ENCODE results near the gene AMOTL1. TPM values are rescaled to one million over a fixed set of nuclear protein-coding genes. Genes with fewer than 3 reads are reported as not detected.
A peak's percentile ranks its signal among the peaks of the same experiment; 100 is the strongest.

The AMOTL1 gene
- total RNA-seq, 1 donor from 2014 or later: 35.9 TPM

DNA sequence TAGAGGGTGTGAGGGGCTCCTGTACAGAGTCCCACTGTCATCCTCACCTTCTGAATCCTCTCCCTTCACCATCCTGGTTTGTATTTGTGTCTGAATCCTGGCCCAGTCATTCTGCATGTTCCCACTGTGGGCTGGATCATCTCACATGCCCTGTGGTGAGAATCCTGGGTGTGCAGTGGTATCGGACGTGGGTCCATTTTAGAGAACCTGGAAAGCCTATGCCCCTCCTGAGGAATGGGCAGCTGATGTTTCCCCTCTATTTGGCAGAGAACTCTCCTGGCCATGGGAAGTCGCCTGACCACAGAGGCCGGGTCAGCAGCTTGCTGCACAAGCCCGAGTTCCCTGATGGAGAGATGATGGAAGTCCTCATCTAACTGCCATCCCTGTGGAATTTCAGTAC, 102.3 kb downstream of the AMOTL1 start:
- Mint-ChIP-seq H3K4me1 (ENCODE audit: unreplicated experiment) (peaks cover 12% of the 10 kb centered on the region), H3K27me3 (ENCODE audit: unreplicated experiment) (peaks cover 2% of the 10 kb centered on the region), H3K9me3 (ENCODE audit: unreplicated experiment) (no peaks in the 10 kb centered on the region), H3K27ac (ENCODE audit: unreplicated experiment) (no peak overlapping the region), H3K36me3 (ENCODE audit: low read depth, unreplicated experiment) (peaks cover 59% of the 10 kb centered on the region), H3K4me3 (ENCODE audit: unreplicated experiment) (no peak overlapping the region)
- DNase-seq (ENCODE audit: low spot score): no peak
- TF ChIP-seq, protein P1, sequence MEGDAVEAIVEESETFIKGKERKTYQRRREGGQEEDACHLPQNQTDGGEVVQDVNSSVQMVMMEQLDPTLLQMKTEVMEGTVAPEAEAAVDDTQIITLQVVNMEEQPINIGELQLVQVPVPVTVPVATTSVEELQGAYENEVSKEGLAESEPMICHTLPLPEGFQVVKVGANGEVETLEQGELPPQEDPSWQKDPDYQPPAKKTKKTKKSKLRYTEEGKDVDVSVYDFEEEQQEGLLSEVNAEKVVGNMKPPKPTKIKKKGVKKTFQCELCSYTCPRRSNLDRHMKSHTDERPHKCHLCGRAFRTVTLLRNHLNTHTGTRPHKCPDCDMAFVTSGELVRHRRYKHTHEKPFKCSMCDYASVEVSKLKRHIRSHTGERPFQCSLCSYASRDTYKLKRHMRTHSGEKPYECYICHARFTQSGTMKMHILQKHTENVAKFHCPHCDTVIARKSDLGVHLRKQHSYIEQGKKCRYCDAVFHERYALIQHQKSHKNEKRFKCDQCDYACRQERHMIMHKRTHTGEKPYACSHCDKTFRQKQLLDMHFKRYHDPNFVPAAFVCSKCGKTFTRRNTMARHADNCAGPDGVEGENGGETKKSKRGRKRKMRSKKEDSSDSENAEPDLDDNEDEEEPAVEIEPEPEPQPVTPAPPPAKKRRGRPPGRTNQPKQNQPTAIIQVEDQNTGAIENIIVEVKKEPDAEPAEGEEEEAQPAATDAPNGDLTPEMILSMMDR (IDR thresholded peaks at IDR 0.05; ENCODE audit: unreplicated experiment): no peak

DNA sequence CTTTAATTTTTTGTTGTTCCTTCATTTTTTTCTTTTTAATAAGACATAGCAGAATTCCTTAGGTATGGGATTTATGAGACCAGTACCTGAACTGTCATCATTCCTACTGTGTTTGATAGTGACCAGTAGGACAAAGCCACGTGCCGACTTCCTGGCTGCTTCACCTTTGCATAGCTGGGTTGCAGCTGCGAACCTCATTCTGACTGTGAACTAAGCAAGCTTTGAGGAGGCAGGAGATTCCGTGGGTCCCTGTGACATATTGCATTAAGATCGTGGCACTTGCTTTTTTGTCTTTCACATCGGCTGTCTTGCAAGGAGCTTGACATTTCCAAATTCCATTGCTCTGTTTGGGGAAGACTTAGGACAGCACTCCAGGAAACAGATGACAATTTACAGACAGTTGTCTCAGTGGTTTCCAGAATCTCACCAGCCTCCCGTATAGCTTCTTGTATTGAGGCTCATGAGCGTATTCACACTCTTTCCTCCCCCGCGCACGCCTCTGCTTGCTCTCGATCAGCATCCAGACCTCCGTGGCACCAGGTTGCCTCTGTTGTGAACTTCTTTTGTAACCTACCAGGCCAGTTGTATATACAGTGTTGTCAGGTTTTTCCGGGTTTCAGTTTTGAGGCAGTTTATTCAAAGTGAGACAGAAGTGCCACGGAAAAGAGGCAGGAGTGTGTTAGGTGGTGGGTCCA, 103.5 kb downstream of the AMOTL1 start:
- no peak overlapping the region for H3K27ac Mint-ChIP-seq (ENCODE audit: unreplicated experiment)
- no peaks in the 10 kb centered on the region for H3K27me3 Mint-ChIP-seq (ENCODE audit: unreplicated experiment)
- H3K9me3 Mint-ChIP-seq (ENCODE audit: unreplicated experiment): no peaks in the 10 kb centered on the region
- H3K36me3 Mint-ChIP-seq (ENCODE audit: low read depth, unreplicated experiment): peaks cover 48% of the 10 kb centered on the region
- TF ChIP-seq, protein P1 (IDR thresholded peaks at IDR 0.05; ENCODE audit: unreplicated experiment): no peak
- peaks cover 7% of the 10 kb centered on the region for H3K4me1 Mint-ChIP-seq (ENCODE audit: unreplicated experiment)
- no peak for DNase-seq (ENCODE audit: low spot score)
- H3K4me3 Mint-ChIP-seq (ENCODE audit: unreplicated experiment): peak overlapping the region; percentile 52

DNA sequence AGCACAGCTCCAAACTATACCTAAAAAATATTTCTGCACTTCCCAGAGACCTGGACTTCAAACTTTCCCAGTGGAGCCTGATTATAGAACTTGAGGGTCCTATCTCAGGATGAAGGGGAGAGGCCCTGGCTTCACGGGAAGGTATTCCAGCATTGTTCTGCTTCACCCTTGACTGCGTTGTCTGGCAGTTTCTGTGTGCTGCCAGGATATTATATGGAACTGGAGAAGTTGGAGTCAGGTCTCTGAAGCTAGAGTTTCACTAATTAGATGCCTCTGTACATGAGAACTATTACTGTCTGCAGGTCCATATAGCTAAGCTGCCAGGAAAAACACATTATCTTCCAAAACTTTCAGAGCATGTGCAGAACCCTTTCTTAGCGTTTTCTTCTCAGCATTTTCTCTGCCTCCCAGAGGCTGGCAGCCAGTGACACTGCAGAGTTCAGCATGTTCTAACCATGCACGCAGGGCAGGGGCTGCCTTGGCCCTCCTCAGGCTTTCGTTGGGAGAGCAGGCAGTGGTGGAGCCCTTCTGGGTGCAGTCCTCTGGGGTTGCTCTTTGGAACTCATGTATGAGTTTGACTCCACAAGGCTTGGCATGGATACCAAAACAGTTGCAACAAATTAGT, 105.9 kb downstream of the AMOTL1 start:
- H3K4me3 Mint-ChIP-seq (ENCODE audit: unreplicated experiment): no peak overlapping the region
- peaks cover 14% of the 10 kb centered on the region for H3K4me1 Mint-ChIP-seq (ENCODE audit: unreplicated experiment)
- H3K9me3 Mint-ChIP-seq (ENCODE audit: unreplicated experiment): no peaks in the 10 kb centered on the region
- TF ChIP-seq, protein P1 (IDR thresholded peaks at IDR 0.05; ENCODE audit: unreplicated experiment): no peak
- H3K36me3 Mint-ChIP-seq (ENCODE audit: low read depth, unreplicated experiment): peaks cover 60% of the 10 kb centered on the region
- no peak for DNase-seq (ENCODE audit: low spot score)
- H3K27ac Mint-ChIP-seq (ENCODE audit: unreplicated experiment): no peak overlapping the region
- peaks cover 4% of the 10 kb centered on the region for H3K27me3 Mint-ChIP-seq (ENCODE audit: unreplicated experiment)

DNA sequence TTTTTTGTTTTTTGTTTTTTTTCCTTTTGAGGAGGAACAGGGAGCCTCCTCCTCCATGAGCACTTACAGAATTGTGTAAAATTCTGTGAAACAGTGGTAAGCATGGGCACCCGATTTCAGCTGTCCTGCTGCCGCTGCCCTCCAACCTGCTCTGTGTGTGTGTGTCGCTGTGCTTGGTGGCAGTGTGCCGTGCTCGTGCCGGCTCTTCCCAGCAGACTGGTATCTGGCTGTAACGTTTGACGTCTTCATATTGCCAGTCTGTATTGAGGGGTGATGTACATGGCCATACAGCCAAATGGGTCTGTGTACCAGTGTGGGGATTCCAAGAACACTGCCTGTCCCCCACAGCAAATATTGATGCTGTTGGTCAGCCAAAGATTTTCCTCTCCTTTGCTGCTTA, 108.1 kb downstream of the AMOTL1 start:
- no peak overlapping the region for H3K27ac Mint-ChIP-seq (ENCODE audit: unreplicated experiment)
- peaks cover 58% of the 10 kb centered on the region for H3K36me3 Mint-ChIP-seq (ENCODE audit: low read depth, unreplicated experiment)
- DNase-seq (ENCODE audit: low spot score): no peak
- TF ChIP-seq, protein P1 (IDR thresholded peaks at IDR 0.05; ENCODE audit: unreplicated experiment): no peak
- H3K4me1 Mint-ChIP-seq (ENCODE audit: unreplicated experiment): peaks cover 14% of the 10 kb centered on the region
- H3K9me3 Mint-ChIP-seq (ENCODE audit: unreplicated experiment): no peaks in the 10 kb centered on the region
- no peak overlapping the region for H3K4me3 Mint-ChIP-seq (ENCODE audit: unreplicated experiment)
- H3K27me3 Mint-ChIP-seq (ENCODE audit: unreplicated experiment): peaks cover 4% of the 10 kb centered on the region
